Measurements from ENCODE around the gene IGF2R.

- TF ChIP-seq, protein P1, sequence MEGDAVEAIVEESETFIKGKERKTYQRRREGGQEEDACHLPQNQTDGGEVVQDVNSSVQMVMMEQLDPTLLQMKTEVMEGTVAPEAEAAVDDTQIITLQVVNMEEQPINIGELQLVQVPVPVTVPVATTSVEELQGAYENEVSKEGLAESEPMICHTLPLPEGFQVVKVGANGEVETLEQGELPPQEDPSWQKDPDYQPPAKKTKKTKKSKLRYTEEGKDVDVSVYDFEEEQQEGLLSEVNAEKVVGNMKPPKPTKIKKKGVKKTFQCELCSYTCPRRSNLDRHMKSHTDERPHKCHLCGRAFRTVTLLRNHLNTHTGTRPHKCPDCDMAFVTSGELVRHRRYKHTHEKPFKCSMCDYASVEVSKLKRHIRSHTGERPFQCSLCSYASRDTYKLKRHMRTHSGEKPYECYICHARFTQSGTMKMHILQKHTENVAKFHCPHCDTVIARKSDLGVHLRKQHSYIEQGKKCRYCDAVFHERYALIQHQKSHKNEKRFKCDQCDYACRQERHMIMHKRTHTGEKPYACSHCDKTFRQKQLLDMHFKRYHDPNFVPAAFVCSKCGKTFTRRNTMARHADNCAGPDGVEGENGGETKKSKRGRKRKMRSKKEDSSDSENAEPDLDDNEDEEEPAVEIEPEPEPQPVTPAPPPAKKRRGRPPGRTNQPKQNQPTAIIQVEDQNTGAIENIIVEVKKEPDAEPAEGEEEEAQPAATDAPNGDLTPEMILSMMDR (IDR thresholded peaks at IDR 0.05 in 4 of 5, conservative IDR thresholded peaks at IDR 0.05 in 1 of 5): no peak
- no peak for TF ChIP-seq POLR2A (IDR thresholded peaks at IDR 0.05)
Observed at GRCh38 chr6:160077024-160077423, 108.1 kb downstream of the IGF2R start.

Data from gastrocnemius medialis (tissue), 4 donors.